HG03378 (cell line): Measurements from ENCODE around the gene ACACB.

ENCODE experiments used
- ATAC-seq: cut with Tn5 transposase; IDR thresholded peaks from one replicate; pipeline ENCODE4 v1.9.1; 2021; ENCODE audit warnings: mild to moderate bottlenecking, moderate library complexity; ENCODE audit not compliant: unreplicated experiment

The ACACB gene

DNA sequence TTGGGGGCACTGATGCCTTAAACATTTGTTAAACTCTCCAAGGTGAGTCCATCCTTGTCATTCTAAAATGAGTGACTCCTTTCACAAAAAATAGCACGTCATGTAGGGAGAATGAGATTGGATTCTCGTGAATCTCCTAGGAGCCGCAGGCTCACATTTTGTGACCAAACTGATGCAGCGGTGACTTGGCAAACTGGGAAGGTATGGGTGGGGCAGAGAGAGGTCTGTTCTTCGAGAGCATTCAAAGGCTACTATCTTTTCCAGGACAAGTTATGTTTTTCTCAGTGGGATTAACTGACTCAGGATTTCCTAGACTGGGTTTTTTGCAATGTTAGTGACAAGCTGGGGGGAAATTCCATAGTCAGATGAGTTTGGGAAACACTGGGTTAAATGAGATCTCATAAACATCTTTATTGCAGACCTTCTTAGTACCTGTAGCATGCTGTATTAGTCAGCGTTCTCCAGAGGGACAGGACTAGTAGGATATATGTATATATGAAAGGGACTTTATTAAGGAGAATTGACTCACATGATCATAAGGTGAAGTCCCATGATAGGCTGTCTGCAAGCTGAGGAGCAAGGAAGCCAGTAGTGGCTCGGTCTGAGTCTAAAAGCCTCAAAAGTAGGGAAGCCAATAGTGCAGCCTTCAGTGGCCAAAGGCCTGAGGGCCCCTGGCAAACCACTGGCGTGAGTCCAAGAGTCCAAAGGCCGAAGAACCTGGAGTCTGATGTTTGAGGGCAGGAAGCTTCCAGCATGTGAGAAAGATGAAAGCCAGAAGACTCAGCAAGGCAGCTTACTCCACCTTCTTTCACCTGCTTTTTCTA is 131.7 kb downstream of the ACACB start:
- no peak for ATAC-seq

DNA sequence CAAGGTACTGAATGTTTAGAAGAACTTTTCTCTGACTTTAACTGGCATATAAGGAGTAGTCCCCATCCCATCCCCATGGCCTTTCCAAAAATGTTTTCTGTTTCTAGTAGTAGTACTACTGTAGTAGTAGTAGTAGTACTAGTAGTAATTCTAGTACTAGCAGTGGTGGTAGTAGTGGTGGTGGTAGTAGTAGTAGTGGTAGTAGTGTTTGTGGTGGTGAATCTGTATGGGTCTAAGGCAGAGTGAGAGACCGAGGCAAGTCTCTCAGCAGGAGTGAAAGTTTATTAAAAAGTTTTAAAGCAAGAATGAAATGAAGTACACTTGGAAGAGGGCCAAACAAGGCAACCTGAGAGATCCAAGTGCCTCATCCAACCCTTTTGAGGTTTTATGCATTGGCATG is 134.1 kb downstream of the ACACB start:
- no peak for ATAC-seq

DNA sequence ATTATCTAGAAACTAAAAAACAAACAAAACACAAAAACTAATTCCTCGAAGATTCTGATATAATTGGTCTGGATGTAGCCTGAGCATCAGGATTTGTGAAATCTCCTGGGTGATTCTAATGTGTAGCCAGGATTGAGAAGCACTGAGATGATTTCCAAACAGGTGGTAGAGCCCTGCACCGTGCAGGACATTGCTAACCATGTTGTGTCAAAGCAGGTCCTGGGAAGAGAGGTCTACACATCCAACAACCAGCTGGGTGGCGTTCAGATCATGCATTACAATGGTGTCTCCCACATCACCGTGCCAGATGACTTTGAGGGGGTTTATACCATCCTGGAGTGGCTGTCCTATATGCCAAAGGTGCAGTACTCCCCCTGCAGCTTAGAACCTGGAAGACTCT is 136.4 kb downstream of the ACACB start:
- no peak for ATAC-seq

DNA sequence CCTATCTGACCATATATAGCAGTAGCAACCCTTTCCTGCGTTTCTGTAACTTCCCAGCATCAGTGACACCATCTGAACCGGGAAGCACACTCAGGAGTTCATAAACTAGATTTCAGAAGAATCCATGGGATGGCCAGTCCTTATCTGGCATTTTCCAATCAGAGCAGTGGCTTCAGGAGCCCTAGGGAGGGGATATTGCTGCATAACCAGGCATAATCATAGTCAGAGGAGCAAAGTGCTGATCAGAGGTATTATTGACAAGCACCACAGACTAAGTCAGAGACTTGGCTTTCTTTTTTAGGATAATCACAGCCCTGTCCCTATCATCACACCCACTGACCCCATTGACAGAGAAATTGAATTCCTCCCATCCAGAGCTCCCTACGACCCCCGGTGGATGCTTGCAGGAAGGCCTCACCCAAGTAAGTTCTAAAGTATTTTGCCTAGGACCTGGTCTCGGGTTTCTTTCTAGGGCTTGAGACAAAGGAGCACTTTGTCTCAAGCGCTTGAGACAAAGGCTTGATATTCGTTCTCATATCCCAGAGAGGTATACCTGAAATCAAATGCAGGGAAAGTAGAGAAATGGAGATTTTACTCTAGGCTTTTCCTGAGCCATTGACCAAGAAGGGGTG is 137.6 kb downstream of the ACACB start:
- ATAC-seq, result no peak

DNA sequence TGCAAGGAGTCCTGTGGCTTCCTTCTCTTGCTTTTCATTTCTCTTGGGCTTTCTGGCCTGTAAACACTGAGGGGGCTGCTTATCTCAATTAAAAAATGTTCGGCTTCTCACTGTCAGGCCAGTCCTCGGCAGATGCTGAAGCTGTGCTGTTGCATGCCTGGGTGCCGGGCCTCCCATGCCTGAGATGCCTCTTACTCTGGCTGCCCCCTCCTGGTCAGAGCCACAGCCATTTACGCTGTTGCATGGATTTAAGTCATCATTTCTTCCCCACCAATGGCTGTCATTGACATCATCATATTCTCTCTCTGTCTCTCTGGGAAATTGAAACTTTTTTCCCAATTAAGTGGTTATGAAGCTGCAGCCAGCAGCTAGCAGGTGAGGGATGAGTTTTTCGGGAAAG is 139.0 kb downstream of the ACACB start:
- no peak for ATAC-seq

DNA sequence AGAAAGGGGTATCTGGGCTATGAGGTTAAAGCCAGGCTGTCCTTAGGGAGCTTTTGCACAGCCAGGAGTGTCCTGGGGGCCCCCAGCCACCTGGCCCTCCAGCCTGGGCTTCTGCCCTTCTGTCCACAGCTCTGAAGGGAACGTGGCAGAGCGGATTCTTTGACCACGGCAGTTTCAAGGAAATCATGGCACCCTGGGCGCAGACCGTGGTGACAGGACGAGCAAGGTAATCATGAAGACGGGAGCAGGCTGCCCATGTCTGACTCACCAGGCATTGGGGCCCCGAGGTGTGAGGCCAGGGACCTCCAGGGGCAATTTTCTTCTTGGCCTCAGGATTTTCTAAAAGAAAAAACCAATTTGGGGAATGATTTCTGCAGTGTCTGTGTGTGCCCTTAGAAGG is 139.6 kb downstream of the ACACB start:
- no peak for ATAC-seq

DNA sequence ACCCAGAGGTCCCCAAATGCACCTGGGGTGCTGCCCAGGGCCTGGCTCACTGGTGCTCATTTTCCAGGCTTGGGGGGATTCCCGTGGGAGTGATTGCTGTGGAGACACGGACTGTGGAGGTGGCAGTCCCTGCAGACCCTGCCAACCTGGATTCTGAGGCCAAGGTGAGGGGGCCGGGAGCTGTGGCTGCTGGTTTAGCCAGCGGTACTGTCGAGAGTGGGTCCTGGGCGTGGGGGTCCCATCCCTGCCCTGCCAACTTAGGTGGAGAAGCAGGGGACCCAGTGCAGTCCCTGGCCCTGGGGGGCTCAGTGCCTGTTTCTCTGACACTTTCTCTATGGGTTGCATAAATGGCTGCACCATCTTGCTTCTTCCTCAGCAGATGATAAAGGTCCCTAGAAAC is 141.8 kb downstream of the ACACB start:
- ATAC-seq, result no peak

DNA sequence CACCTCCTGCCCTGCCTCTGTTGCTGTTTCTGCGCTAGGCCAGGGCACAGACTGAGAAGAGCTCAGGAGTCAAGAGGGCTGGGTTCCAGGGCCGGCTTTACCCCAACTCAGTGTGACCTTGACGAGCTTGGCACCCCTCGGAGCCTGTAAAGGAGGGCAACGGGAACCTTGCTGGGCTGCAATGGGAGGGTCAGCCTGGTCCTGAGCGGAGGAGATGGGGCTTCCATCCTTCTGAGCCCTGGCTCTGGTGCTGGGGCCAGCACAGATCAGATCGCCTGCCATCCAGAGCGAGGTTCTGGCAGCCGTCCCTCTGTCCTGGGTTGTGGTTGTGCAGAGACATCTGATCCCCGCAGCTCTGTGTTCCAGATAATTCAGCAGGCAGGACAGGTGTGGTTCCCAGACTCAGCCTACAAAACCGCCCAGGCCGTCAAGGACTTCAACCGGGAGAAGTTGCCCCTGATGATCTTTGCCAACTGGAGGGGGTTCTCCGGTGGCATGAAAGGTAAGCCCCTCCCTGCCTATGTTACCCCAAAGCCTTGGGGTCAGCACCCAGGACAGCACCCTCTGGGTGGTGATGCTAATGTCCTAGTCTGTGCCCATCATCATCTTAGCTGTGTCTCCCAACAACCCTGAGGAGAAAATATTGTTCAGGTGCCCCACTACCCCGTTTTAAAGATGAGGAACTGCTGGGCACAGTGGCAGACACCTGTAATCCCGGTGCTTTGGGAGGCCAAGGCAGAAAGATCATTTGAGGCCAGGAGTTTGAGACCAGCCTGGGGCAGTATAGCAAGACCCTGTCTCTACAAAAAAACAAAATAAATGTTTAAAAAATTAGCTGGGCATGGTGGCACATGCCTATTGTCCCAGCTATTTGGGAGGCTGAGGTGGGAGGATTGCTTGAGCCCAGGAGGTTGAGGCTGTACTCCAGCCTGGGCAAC is 142.5 kb downstream of the ACACB start:
- ATAC-seq, result no peak

DNA sequence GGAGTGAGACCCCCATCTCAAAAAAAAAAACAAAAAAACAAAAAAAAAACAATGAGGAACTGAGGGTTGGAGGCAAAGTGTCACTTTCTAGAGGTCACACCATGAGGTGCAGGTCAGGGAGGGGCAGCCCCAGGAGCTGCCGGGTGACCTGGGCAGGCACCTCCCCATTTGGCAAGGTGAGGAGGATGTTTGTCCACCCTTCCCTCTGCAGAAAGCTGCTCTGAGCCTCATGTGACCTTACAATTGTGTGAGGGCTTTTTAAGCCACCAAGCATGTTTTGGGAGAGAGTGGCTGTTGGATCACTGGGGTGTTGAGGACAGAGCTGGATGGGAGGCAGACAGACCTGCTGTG is 143.1 kb downstream of the ACACB start:
- no peak for ATAC-seq

DNA sequence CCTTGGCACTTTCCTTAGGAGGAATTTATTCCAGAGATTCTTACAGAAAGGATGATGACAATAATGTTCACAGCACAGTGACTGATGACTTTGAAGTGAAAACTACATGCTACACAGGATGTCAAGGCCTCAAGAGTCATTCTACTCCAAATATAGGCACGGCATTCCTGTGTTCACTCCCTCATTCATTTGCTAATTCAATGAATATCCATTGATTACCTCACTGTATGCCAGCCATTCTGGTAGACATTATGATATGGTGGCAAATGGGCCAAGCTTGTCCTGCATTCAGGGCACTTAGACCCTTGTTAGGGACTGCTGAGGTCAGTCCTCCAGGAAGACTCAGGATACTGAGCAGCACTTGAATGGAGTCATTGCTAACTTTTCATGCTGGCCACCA is 144.7 kb downstream of the ACACB start:
- ATAC-seq, result no peak

DNA sequence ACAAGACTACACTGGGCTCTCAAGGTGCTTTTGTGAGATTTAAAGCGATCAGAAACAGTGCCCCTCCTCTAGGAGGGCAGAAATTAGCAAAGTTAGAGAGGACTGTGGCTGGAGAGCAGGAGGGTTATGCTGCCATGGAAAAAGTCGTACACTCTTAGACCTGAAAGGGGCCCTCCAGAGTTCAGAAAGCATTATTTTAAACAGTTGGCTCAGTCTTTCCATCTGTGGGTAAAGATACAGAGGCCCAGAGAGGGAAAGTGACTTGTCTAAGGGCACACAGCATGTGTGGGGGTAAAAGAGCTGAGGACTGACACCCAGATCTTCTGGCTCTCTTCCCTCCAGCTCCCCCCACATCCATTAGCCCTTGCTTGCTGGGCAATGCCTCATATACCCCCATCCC is 145.6 kb downstream of the ACACB start:
- ATAC-seq, result no peak

DNA sequence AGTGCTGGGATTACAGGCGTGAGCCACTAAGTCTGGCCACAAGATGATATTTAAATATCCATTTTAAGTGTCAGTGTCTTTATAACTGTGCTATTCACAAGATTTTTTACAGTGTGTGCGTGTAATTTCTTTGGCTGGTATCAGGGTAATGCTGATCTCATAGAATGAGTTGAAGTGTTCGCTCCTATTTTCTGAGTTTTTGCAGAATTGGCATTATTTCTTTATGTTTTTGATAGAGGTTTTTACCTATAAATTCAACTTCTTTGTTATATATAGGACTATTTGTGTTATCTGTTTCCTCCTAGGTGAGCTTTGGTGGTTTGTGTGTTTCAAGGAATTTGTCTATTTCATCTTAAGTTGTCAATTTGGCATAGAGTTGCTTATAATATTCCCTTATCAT is 147.1 kb downstream of the ACACB start:
- no peak for ATAC-seq

DNA sequence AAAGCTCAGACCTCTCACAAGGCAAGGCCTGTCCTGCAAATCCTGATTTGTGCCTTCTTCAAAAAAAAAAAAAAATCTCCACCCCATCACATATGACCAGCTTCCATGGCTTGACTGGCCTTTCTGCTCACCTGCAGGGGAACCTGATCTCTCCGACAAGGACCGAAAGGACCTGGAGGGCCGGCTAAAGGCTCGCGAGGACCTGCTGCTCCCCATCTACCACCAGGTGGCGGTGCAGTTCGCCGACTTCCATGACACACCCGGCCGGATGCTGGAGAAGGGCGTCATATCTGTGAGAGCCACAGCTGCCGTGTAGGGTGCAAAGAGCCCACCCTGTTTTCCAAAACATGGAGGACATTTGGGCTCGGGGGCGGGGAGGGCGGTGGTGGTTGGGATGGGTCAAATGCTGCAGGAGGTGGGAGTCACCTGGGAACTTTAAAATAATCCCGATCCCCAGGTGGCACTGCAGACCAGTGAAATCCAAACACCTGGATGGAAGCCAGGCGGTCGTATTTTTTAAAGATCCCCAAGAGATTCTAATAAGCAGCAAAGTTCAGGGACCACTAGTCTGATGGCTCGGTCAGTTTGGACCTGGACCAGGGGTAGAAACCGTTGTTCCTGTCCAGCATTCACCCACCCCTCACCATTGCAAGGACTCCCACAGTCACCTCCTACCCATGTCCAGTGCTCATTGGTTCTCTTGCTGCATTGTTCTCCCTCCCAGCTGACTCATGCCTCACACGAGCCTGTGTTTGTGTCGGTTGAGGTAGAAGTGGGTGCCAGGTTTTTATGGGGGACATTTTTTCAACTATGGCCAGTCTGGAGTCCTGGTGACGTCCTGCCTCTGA is 147.9 kb downstream of the ACACB start:
- no peak for ATAC-seq

DNA sequence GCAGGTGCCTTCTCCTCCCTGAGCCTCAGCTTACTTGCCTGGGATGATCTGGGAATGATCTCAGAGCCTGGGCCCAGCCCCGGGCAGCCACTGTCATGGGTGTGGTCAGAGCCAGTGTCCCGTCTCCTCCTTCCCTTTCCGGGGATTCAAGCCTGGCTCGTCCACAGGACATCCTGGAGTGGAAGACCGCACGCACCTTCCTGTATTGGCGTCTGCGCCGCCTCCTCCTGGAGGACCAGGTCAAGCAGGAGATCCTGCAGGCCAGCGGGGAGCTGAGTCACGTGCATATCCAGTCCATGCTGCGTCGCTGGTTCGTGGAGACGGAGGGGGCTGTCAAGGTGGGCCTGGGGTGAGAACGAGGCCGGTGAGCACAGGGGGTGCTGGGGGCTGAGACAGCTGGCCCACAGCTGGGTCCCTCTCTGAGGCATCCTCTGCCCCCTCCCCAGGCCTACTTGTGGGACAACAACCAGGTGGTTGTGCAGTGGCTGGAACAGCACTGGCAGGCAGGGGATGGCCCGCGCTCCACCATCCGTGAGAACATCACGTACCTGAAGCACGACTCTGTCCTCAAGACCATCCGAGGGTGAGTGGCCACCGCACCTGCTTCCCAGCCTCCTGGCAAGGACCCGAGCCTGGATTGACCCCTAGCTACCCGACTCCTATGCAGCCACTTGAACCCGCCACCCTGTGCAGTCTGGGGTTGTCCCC is 148.7 kb downstream of the ACACB start:
- no peak for ATAC-seq

DNA sequence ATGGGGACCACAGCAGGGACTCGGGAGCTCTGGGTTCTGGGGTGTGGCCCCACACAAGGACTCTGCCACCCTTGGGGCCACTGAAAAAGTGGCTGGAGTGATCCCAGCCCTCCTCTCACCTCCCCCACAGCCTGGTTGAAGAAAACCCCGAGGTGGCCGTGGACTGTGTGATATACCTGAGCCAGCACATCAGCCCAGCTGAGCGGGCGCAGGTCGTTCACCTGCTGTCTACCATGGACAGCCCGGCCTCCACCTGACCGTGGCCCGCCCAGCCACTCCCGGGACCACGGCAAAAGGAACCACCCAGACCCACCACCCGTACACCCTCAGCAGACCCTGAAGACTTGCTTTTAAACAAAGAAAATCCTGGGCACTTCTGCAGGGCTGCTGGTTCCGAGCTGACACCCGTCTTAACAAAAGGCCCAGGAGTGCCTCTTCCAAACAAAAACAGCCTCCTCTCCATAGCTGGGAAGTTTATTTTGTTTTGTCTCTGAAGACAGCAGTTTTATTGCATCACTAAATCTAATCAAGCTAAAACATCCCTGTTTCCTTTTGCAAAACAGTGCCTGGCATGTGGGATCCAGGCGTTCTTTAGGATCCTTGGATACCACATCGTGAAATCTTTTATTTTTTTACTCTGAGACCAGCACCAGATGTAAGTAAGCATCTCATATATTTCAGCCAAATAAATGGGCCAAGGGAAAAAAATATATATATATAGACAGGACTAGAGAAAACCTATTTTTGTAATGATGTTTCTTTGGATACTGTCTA is 149.9 kb downstream of the ACACB start:
- no peak for ATAC-seq

DNA sequence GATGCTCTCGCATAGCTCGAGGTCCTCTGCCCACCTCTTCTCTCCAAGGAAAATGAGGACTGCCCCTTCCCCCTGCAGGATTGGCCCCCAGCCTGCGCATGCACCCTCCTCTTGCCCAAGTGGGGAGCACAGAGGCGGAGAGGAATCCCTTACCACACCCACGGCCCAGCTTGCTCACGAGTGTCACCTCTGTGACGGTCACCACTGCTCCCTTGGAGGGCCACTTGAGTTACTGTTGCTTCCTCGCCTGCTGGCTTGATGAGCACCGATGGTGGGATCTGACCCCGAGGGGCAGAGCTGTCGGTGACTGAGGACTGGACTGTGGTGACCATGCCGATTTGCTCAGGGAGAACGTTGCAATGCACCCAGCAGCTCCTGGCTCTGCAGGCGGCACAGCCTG is 151.0 kb downstream of the ACACB start:
- no peak for ATAC-seq

DNA sequence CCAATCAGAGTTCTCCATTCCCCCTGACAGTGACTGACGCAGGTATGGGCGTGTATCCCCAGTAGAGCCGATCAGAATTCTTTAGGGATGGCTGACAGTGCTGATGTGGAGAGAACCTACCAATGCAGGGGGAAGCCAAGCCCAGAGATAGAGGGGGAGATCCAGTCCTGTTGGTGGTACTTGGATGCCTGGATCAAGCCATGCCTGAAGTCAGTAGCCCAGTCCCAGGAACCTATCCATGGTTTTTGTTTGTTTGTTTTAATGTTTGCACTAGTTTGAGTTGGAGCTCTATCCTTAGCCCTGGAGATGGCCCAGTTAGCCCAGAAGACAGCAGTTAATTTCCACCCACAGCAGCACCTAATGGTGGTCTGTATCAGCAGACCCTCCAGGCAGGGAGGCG is 152.5 kb downstream of the ACACB start:
- ATAC-seq, result no peak

DNA sequence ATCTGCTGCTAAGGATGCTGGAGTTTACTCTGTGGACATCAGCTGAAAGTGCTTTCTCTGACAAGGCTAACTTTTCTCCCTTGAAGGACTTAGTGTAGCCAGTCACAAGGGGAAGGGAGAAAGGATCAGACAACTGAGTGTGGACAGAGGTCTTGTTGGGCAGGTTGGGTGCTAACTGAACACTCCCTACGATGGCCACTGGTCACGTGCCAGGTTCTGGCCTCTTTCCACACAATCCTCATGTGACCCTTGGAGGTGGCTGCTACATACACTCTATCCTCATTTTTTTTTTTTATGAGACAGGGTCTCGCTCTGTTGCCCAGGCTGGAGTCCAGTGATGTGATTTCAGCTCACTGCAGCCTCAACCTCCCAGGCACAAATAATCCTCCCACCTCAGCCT is 153.0 kb downstream of the ACACB start:
- ATAC-seq, result no peak

DNA sequence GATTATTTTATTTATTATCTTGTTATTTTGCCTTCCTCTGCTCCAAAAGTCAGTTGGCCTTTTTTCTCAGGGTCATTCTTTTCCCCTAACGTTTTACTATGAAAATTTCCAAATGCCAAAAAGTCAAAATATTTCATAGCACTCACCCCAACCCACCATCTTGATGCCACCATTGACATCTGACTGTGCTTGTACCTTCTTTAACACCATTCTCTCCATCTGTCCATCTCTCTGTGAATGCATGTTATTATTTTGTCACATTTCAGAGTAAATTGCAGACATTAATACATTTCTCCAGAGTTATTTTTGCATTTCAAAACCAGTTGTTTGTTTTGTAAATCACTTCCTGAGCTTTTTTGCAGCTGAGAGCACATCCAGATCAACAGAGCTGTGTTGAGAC is 154.1 kb downstream of the ACACB start:
- ATAC-seq, result no peak
